Suprapubic skin (tissue), 4 donors: ENCODE results near the gene COL12A1. TPM values are rescaled to one million over a fixed set of nuclear protein-coding genes. Genes with fewer than 3 reads are reported as not detected.

Experiments
- DNase-seq, 2 donors: peaks; one replicate each; pipeline ENCODE4 v3.0.0-alpha.2; 2019; ENCODE audit warnings: low spot score in 2 of 2
- H3K27ac ChIP-seq: fragments of 200-600 bp; sonication (generic); one replicate; pipeline ENCODE4 v1.5.1; 2019
- H3K27me3 ChIP-seq: fragments of 200-600 bp; sonication (generic); one replicate; pipeline ENCODE4 v1.5.1; 2019
- H3K36me3 ChIP-seq: fragments of 200-600 bp; sonication (generic); one replicate; pipeline ENCODE4 v1.5.1; 2019
- H3K4me1 ChIP-seq: fragments of 200-600 bp; sonication (generic); one replicate; pipeline ENCODE4 v1.5.1; 2019
- H3K4me3 ChIP-seq: fragments of 200-600 bp; sonication (generic); one replicate; pipeline ENCODE4 v1.5.1; 2019; ENCODE audit warnings: mild to moderate bottlenecking
- H3K9me3 ChIP-seq: fragments of 200-600 bp; sonication (generic); one replicate; pipeline ENCODE4 v1.5.1; 2019
- EP300 ChIP-seq: sonication (generic); formaldehyde crosslinking; IDR thresholded peaks from one replicate; pipeline ENCODE4 v1.6.1; 2017; ENCODE audit warnings: antibody characterized with exemption
- POLR2A ChIP-seq, 2 donors: fragments of 450-650 bp; IDR thresholded peaks; one replicate each; pipeline ENCODE4 v1.6.1; 2017; ENCODE audit warnings: antibody characterized with exemption in 2 of 2, mild to moderate bottlenecking in 2 of 2, moderate library complexity in 2 of 2
- POLR2AphosphoS5 ChIP-seq, 3 donors: sonication (generic); formaldehyde crosslinking; IDR thresholded peaks; one replicate each; pipeline ENCODE4 v1.6.1; 2017; ENCODE audit warnings: antibody characterized with exemption in 3 of 3
- WGBS: methylation state at CpG from one replicate; pipeline ENCODE4 v1.1.5; 2018; 5-methylcytosine and 5-hydroxymethylcytosine counted together
- total RNA-seq, 4 donors: library from RNA; depleted of rRNA; stranded (reverse); fragments of >200 nt; gene quantifications; one replicate each; pipeline ENCODE4 v1.1.0, GENCODE V29; 2016
- TF ChIP-seq, protein P1 (sequence below), 2 donors: fragments of 200-600 bp in 1 of 2; fragments of 450-650 bp in 1 of 2; sonication (generic) in 1 of 2; IDR thresholded peaks; one replicate each; pipeline ENCODE4 v1.5.1; 2016 to 2019; ENCODE audit warnings: antibody characterized with exemption in 2 of 2, mild to moderate bottlenecking in 1 of 2, moderate library complexity in 1 of 2

The COL12A1 gene
- total RNA-seq, 4 donors from 2014 or later = 41.2 to 47.2 (median 44.1) TPM

DNA sequence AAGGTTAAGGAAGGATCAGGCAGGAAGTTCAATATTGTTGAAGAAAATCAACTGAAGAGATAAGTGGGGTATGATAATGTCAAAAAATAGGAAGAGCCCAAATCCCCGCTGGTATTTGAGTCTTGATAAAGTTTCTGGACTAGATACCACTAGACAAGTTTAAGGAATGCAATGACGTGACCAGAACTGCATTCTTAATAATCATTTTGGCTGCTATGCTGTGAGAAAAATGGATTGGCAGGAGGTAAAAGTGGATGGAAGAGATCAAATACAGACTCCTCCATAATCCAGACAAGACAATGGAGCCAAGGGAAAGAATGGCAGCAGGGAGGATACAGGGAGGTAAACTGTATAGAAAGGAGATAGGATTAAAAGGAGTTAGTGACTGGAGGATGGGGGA is 128.2 kb downstream of the COL12A1 start:
- Histone ChIP-seq H3K27ac (no peak overlapping the region), H3K4me3 (no peak overlapping the region), H3K4me1 (no peaks in the 10 kb centered on the region), H3K36me3 (no peaks in the 10 kb centered on the region), H3K27me3 (no peaks in the 10 kb centered on the region), H3K9me3 (no peaks in the 10 kb centered on the region)
- WGBS = 48% methylated on average over 2 of the region's 2 CpGs
- no peak for DNase-seq
- TF ChIP-seq, protein P1, sequence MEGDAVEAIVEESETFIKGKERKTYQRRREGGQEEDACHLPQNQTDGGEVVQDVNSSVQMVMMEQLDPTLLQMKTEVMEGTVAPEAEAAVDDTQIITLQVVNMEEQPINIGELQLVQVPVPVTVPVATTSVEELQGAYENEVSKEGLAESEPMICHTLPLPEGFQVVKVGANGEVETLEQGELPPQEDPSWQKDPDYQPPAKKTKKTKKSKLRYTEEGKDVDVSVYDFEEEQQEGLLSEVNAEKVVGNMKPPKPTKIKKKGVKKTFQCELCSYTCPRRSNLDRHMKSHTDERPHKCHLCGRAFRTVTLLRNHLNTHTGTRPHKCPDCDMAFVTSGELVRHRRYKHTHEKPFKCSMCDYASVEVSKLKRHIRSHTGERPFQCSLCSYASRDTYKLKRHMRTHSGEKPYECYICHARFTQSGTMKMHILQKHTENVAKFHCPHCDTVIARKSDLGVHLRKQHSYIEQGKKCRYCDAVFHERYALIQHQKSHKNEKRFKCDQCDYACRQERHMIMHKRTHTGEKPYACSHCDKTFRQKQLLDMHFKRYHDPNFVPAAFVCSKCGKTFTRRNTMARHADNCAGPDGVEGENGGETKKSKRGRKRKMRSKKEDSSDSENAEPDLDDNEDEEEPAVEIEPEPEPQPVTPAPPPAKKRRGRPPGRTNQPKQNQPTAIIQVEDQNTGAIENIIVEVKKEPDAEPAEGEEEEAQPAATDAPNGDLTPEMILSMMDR (IDR thresholded peaks at IDR 0.05) = no peak
- TF ChIP-seq POLR2A (IDR thresholded peaks at IDR 0.05) (no peak), POLR2AphosphoS5 (IDR thresholded peaks at IDR 0.05) (no peak), EP300 (no peak)

DNA sequence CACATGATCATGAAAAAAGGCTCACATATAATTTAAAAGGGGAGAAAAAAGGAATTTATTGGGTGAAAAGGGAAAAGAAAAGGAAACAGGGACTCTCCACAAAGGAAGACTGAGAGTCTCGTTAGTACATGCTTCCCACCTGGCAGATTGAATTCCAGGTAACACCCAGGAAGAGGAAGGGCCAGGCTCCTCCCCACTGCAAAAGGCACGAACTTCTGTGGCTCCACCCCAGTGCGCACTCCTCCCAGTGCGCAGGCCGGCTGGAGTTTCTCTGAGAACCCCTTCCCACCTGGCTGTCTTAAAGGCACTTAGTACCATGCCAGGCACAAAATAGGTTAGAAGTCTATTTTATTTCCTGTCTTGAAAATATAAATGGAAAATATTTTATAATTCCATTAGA is 129.8 kb downstream of the COL12A1 start:
- no peak for TF ChIP-seq POLR2AphosphoS5 (IDR thresholded peaks at IDR 0.05)
- TF ChIP-seq, protein P1 (IDR thresholded peaks at IDR 0.05) = no peak
- no peak for TF ChIP-seq EP300
- no peak for TF ChIP-seq POLR2A (IDR thresholded peaks at IDR 0.05)
- no peak for DNase-seq
- no peak overlapping the region for H3K27ac ChIP-seq
- H3K36me3 ChIP-seq = no peaks in the 10 kb centered on the region
- H3K27me3 ChIP-seq = no peaks in the 10 kb centered on the region
- H3K4me3 ChIP-seq = peak overlapping the region; percentile 22
- WGBS = 71% methylated on average over 5 of the region's 5 CpGs
- no peaks in the 10 kb centered on the region for H3K4me1 ChIP-seq
- no peaks in the 10 kb centered on the region for H3K9me3 ChIP-seq

- WGBS = 78% methylated on average over 1 of the region's 1 CpG
- no peaks in the 10 kb centered on the region for H3K4me1 ChIP-seq
- H3K36me3 ChIP-seq = no peaks in the 10 kb centered on the region
- TF ChIP-seq EP300 = no peak
- no peak for TF ChIP-seq POLR2AphosphoS5 (IDR thresholded peaks at IDR 0.05)
- no peak for TF ChIP-seq POLR2A (IDR thresholded peaks at IDR 0.05)
- TF ChIP-seq, protein P1 (IDR thresholded peaks at IDR 0.05) = no peak
- H3K27ac ChIP-seq = no peak overlapping the region
- H3K9me3 ChIP-seq = no peaks in the 10 kb centered on the region
- no peak for DNase-seq
- H3K4me3 ChIP-seq = no peak overlapping the region
- no peaks in the 10 kb centered on the region for H3K27me3 ChIP-seq
Measured at GRCh38 chr6:75070244-75070643, 135.6 kb downstream of the COL12A1 start.

- Histone ChIP-seq H3K27me3 (no peaks in the 10 kb centered on the region), H3K4me3 (no peak overlapping the region), H3K27ac (no peak overlapping the region), H3K36me3 (no peaks in the 10 kb centered on the region), H3K9me3 (no peaks in the 10 kb centered on the region), H3K4me1 (no peaks in the 10 kb centered on the region)
- TF ChIP-seq POLR2A (IDR thresholded peaks at IDR 0.05) = no peak
- no peak for TF ChIP-seq POLR2AphosphoS5 (IDR thresholded peaks at IDR 0.05)
- TF ChIP-seq, protein P1 (IDR thresholded peaks at IDR 0.05) = no peak
- TF ChIP-seq EP300 = no peak
- DNase-seq = no peak
- 54% methylated on average over 5 of the region's 5 CpGs for WGBS
Measured at GRCh38 chr6:75065523-75065922, 140.3 kb downstream of the COL12A1 start.

GRCh38 chr6:75052491-75052890 is 153.4 kb downstream of the COL12A1 start:
- DNase-seq = no peak
- Histone ChIP-seq H3K4me3 (no peak overlapping the region), H3K9me3 (no peaks in the 10 kb centered on the region), H3K27ac (no peak overlapping the region), H3K36me3 (no peaks in the 10 kb centered on the region), H3K4me1 (no peaks in the 10 kb centered on the region), H3K27me3 (no peaks in the 10 kb centered on the region)
- TF ChIP-seq, protein P1 (IDR thresholded peaks at IDR 0.05) = no peak
- TF ChIP-seq EP300 = no peak
- no peak for TF ChIP-seq POLR2AphosphoS5 (IDR thresholded peaks at IDR 0.05)
- TF ChIP-seq POLR2A (IDR thresholded peaks at IDR 0.05) = no peak
- 81% methylated on average over 3 of the region's 3 CpGs for WGBS
